Measurements from ENCODE around the gene CAST. TPM values are rescaled to one million over a fixed set of nuclear protein-coding genes. Genes with fewer than 3 reads are reported as not detected.
A peak's percentile ranks its signal among the peaks of the same experiment; 100 is the strongest.

The CAST gene
- total and polyA plus RNA-seq, 8 donors, result 26.5 to 100 (median 63.6) TPM

GRCh38 chr5:96649681-96650540, 12.3 kb upstream of the CAST start:
- 78 to 87% methylated on average over 5 of the region's 5 CpGs for WGBS, 2 donors

DNA sequence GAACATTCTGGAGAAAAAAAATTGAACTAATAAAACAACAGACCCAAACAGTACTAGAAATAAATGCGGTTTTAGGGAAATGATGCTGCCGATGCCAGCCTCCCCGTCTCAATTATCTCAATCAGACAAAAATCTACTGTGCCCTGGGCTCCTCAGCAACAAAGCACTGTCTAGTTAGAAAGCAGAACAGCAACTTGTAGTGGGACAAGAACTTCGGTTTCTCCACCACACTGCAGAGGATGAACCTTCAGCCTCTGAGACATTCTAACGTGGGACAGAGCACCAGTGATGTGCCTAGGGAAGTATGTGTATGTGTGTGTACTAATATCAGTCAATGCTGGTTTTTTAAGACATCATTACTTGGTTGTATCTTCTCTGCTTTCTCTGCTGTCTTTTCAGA, 11.1 kb upstream of the CAST start:
- 84 to 88% methylated on average over 5 of the region's 5 CpGs for WGBS, 2 donors
- Histone ChIP-seq H3K27ac (no peak overlapping the region), H3K9me3 (no peaks in the 10 kb centered on the region), H3K4me1 (peaks cover 0 to 6% (median 4%) of the 10 kb centered on the region in 3 donors), H3K4me3 (no peak overlapping the region), H3K36me3 (no peaks in the 10 kb centered on the region), H3K27me3 (no peaks in the 10 kb centered on the region)
- TF ChIP-seq CTCF (IDR thresholded peaks at IDR 0.05), result no peak
- intact Hi-C loops (cut with DNase I), result no loop called here
- FAIRE-seq (no peak), ATAC-seq (no peak), DNase-seq (no peak)

More at GRCh38 chr5:96649681-96650540, 12.3 kb upstream of the CAST start:
- Histone ChIP-seq H3K4me3 (no peak overlapping the region), H3K36me3 (no peaks in the 10 kb centered on the region), H3K27ac (no peak overlapping the region), H3K27me3 (no peaks in the 10 kb centered on the region), H3K9me3 (no peaks in the 10 kb centered on the region), H3K4me1 (peaks cover 0 to 4% (median 0%) of the 10 kb centered on the region in 3 donors)
- TF ChIP-seq CTCF (IDR thresholded peaks at IDR 0.05), result no peak
- intact Hi-C loops (cut with DNase I), result no loop called here
- peak; percentile 76 for FAIRE-seq
- ATAC-seq, result peak in 1 of 4 donors; percentile 49
- DNase-seq, result no peak

GRCh38 chr5:96651948-96652753, 10.0 kb upstream of the CAST start:
- peaks cover 0 to 8% (median 4%) of the 10 kb centered on the region in 3 donors for H3K4me1 ChIP-seq
- no peak for DNase-seq
- FAIRE-seq, result no peak
- intact Hi-C loops (cut with DNase I), result no loop called here
- H3K27ac ChIP-seq, result no peak overlapping the region
- ATAC-seq, result no peak
- H3K9me3 ChIP-seq, result no peaks in the 10 kb centered on the region
- no peaks in the 10 kb centered on the region for H3K36me3 ChIP-seq
- no peak overlapping the region for H3K4me3 ChIP-seq
- 72 to 75% methylated on average over 4 of the region's 4 CpGs for WGBS, 2 donors
- no peak for TF ChIP-seq CTCF (IDR thresholded peaks at IDR 0.05)
- no peaks in the 10 kb centered on the region for H3K27me3 ChIP-seq

DNA sequence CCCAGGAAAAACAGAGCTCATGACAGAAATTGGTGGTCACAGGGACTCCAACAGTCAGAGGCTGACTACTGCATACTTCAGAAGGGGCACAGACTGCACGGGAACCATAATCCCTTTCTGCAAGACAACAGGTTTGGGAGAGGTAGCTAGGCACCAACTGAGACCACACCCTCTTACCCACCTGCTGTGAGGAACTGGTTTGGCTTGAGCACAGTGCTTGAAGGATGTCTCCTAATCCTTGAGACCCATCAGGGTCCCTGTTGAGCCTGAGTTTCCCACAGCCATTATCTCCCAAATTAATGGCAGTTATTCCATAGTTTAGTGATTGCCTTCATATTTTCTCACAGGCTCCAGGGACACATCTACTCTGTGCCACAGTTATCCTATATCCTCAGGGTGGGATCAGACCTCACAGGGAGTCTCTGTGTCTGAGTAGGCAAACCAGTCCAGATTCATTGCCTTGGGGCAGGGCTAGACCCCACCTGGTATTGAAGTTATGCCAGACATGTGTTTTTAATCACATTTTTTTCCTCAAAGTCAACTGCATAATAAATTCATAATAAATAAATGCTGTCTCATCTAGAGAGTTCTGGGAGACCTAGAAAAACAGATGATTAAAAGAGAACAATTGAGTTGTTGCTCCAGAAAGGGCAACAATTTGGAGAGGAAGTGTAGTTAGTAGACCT, 9.3 kb upstream of the CAST start:
- H3K4me3 ChIP-seq, result no peak overlapping the region
- no peak for TF ChIP-seq CTCF (IDR thresholded peaks at IDR 0.05)
- no peak for FAIRE-seq
- no peaks in the 10 kb centered on the region for H3K36me3 ChIP-seq
- H3K9me3 ChIP-seq, result no peaks in the 10 kb centered on the region
- H3K27ac ChIP-seq, result no peak overlapping the region
- ATAC-seq, result no peak
- no peak for DNase-seq
- intact Hi-C loops (cut with DNase I), result no loop called here
- 66 to 88% methylated on average over 1 of the region's 1 CpG for WGBS, 2 donors
- H3K4me1 ChIP-seq, result peaks cover 0 to 8% (median 4%) of the 10 kb centered on the region in 3 donors
- H3K27me3 ChIP-seq, result no peaks in the 10 kb centered on the region

All from pancreas (tissue), 10 donors.